NCI-H460 (cell line): ENCODE data around the gene ERBB4. TPM values are rescaled to one million over a fixed set of nuclear protein-coding genes. Genes with fewer than 3 reads are reported as not detected.

Source experiments
- DNase-seq: peaks from one replicate; pipeline ENCODE4 v3.0.0-alpha.2; 2016; ENCODE audit warnings: low read depth; ENCODE audit errors: extremely low read depth
- polyA plus RNA-seq: library from polyadenylated mRNA; depleted of rRNA; stranded (reverse); fragments of >200 nt; gene quantifications from 2 replicates; pipeline ENCODE4 v1.2.3, GENCODE V29; 2014; cell fraction: nucleus; rRNA removed
- total RNA-seq: library from RNA; depleted of rRNA; stranded (reverse); fragments of >200 nt; shearing (Covaris generic); gene quantifications from 2 replicates; pipeline ENCODE4 v1.2.3, GENCODE V29; 2014; rRNA removed

The ERBB4 gene
- 0.26 and 0.32 TPM in 2 replicates for total RNA-seq
- 0.01 and 0.02 TPM in 2 replicates for polyA plus RNA-seq

DNA sequence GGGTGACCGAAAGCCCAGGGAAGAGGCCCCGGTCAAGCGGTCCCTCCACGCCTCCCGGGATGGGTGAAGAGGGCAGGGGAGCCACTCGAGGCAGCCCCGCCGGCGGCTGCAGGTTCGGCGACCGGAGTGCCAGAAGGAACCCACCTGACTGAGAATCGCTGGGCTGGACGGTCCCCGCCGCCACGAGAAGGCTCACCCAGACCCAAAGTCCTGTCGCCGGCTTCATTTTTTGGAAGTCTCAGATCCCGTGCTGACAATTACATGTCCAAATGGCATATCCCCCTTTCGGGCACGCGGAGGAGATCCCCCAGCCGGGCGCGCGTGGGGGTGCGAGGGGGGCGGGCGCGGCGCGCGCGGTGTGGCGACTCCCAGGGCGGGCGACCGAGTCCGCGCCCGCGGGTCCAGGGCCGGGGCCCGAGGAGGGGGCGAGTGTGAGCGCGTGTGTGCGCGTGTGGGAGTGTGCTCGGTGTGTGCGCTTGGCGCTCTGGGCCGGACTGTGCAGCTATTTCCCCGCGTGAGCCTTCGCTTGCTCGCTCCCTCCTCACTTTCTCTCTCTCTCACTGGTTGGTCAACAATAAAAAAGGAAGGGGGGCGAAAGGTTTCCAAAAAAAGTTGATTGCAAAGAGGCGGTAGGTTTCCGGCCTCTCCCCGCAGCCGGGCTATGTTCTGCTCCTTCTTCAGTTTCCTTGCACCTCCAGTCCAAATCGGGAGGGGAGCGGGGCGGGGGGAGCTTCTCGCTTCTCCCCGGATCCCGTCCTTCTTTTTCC is at the start of gene ERBB4:
Gene ERBB4 (minus strand): TSS at position 498 of the 767 bp plus-strand sequence. CDS start 272 bp downstream, at position 226.
- DNase-seq, result no peak

- DNase-seq, result no peak
Observed at GRCh38 chr2:212580117-212580516, 41.5 kb upstream of the ERBB4 start.

- no peak for DNase-seq
Observed at GRCh38 chr2:212556296-212556695, 17.7 kb upstream of the ERBB4 start.

GRCh38 chr2:212554233-212554632 is 15.6 kb upstream of the ERBB4 start:
- DNase-seq, result no peak

- DNase-seq, result no peak
Observed at GRCh38 chr2:212549941-212550340, 11.3 kb upstream of the ERBB4 start.

DNA sequence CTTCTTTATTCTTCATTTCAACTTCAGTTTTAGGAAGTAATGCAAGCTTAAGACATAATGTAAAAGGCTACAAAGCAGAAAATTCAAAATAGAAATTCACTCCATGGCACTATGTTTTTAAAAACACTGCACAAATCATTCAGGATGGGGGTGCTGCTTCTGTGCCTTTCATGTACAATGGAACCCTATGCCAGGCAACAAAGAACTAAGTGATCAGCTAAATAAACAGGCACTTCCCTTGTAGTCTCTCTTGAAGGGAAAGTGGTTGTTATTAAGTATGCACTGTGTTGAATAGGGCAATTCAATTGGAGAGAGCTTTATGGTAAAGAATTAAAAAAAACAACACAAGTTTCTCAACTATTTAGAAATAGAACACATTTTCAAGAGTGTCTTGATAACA is 10.9 kb upstream of the ERBB4 start:
- no peak for DNase-seq

DNA sequence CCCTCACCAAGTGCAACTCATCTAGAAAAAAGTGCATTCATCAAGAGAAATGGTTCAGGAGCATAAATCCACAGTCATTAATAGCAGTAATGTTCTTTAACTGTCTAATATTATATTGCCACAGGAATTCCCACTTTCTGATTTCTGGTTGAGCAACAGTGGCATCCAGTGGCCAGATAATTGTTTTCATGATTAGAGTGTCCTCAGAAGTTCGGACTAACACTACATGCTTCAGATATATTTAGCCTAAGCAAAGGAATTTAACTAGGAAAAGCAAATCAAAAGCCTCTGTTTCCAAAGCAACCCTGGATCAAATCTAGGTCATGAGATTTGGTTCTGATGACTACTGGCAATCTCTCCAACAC is 9.8 kb upstream of the ERBB4 start:
- peak; percentile 38 for DNase-seq

GRCh38 chr2:212547716-212548454 is 9.3 kb upstream of the ERBB4 start:
- DNase-seq, result no peak

GRCh38 chr2:212546669-212547068 is 8.1 kb upstream of the ERBB4 start:
- DNase-seq, result no peak

- DNase-seq, result no peak
Observed at GRCh38 chr2:212540341-212540740, 1.7 kb upstream of the ERBB4 start.

GRCh38 chr2:212539072-212539880 is 674 bp upstream of the ERBB4 start:
- no peak for DNase-seq

- no peak for DNase-seq
Observed at GRCh38 chr2:212537726-212538304, 787 bp downstream of the ERBB4 start.

DNA sequence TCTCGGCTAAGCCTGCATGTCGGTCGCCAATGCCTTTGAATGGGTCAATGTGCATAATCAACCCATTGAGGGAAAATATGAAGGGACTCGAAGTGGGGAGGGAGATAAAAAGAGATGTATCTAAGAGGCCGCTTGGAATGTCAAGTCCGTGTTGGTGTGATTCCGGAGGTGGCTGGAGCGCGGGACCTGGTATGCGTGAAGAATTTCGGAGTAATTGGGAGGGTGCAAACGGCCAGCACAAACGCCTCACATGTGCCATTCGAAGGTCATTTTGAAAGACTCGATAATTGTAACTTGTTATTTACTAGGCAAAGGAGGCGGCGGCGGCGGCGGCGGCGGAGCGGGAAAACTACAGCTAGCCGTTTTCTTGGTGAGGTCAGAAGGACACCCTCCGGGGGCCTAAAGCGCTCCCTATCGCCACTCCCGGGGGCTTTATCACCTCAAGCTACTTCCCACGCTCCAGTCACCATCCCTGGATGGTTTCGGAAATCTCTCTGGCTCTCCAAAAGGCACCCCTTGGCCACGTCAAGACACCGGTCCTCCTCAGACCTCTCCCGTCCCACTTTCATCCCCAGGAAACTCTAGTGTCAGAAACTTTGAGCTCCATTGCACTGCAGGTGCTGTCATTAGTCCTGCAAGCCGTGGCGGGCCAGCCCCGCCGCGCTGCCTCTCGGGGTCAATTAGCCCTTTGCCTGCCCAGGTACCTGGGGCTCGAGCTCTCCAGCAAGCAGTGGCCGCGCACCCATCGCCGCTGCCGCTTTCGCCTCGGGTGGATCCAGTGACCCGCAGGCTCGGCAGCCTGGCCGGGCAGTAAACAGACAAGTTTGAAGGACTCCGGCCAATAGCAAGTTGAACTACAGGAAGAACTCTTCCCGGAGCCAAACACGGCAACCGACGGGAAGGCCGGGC is 1.5 kb downstream of the ERBB4 start:
- DNase-seq, result no peak

DNA sequence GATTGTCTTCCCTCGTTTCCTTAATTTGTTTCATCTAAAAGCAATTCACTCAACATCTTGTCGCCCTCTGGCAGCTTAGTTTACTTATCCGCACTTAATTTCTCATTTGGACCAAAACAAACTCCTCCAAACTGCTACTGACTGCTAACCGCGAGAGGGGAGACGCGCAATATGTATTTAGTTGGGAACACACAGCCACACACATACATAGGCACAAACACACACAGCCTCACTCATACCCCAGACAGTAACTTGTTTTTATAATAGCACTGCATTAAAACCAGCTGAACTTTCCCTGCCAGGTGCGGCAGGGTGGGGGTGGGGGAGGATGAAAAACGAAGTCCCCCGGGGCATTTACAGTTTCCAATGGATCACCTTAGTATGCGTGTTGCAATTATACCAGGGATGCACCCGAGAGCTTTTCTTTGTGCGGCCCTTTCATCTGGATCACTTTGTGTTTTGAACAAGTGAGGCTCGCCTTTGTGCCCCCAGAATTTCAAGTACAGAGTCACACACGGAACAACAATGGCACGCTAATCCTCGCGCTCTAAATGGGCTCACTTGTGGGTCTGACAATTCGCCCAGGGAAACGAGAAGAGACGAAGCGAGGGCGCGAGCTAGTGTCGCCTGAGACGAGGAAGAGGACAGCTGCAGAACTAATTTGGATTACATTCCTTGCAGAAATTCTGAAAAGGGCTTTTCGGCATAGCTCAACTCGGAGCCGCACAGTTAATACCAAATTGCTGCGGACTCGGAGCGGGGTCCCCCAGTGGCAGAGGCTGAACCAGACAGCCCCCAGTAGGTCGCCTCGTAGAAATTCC is 2.4 kb downstream of the ERBB4 start:
- no peak for DNase-seq

GRCh38 chr2:212534336-212534735 is 4.3 kb downstream of the ERBB4 start:
- DNase-seq, result no peak

DNA sequence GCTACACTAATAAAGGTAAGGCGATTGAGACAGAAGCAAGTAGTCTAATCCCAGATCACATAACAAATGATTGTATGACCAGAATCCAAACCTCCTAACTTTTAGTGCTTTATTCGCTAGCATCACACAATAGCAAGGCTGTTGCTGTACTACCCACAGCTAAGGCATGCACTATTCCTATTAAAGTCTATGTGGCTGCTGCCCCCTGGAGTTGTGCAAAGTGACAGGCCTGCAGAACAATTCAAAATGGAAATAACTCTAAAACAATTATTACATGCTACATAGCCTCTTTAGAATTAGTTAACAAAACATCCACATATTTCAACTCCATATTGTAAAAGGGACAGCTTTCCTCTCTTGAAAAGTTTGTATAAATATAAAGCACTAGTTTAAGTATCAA is 6.0 kb downstream of the ERBB4 start:
- DNase-seq, result no peak

- no peak for DNase-seq
Observed at GRCh38 chr2:212532087-212532486, 6.5 kb downstream of the ERBB4 start.

- DNase-seq, result no peak
Observed at GRCh38 chr2:212531499-212531898, 7.1 kb downstream of the ERBB4 start.

DNA sequence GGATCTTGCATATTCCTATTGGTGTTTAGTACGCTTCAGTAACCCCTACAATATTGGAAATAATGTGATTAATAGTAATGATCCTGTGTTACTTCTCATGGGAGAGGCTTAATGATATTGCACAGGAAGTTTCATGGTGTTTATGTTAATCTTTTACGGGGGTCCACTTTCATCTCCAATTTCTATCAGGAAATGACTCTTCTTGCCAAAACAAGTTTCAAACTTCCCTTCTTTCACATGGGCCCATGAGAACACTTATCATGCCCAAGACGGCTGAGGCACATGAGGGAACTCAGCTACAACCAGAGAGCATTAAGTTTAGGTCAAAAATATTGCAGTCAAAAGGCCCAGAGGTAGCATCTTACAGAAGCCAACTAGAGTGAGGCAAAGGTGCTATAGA is 7.6 kb downstream of the ERBB4 start:
- DNase-seq, result no peak
